PC-3 (cell line): Measurements from ENCODE around the gene BCAR3.

Source experiments
- EZH2 ChIP-seq: fragments of 300-600 bp; sonication (generic); IDR thresholded peaks from one replicate; pipeline ENCODE4 v1.6.1; 2017; ENCODE audit warnings: antibody characterized with exemption, mild to moderate bottlenecking, low read length; ENCODE audit not compliant: unreplicated experiment
- EZH2phosphoT487 ChIP-seq: fragments of 300-600 bp; sonication (generic); IDR thresholded peaks from 2 replicates; pipeline ENCODE4 v1.6.1; 2018; ENCODE audit warnings: mild to moderate bottlenecking, antibody characterized with exemption, low read length, borderline replicate concordance
- TF ChIP-seq, protein P1 (sequence below): fragments of 300-600 bp; sonication (generic); conservative IDR thresholded peaks from 2 replicates; pipeline ENCODE4 v1.5.1; 2017; ENCODE audit warnings: antibody characterized with exemption, low read depth, mild to moderate bottlenecking, low read length

DNA sequence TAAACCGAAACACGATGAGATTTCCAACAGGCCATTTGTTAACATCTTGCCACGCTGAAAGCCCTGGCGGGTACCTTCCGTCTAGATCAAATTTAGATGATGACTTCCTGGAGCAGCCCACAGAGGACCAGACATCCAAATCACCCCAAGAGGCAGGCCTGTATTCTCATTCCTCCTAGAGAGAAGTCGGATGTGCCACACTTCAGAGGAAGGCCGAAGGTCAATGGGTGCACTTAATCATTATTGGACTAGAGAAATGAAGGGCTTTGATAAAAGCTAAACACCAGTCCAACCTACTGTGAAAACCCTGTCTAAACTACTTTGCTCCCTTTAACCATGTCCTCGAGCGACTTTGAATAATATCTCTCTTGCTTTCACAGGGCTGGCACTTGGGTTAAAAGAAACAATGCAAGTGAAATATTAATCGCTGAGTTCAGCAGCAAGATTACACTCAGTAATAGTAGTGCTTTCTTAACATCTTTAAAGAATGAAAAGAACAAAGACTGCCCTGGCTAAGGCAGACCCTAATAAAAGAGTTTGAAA, 76.5 kb downstream of the BCAR3 start:
- TF ChIP-seq, protein P1, sequence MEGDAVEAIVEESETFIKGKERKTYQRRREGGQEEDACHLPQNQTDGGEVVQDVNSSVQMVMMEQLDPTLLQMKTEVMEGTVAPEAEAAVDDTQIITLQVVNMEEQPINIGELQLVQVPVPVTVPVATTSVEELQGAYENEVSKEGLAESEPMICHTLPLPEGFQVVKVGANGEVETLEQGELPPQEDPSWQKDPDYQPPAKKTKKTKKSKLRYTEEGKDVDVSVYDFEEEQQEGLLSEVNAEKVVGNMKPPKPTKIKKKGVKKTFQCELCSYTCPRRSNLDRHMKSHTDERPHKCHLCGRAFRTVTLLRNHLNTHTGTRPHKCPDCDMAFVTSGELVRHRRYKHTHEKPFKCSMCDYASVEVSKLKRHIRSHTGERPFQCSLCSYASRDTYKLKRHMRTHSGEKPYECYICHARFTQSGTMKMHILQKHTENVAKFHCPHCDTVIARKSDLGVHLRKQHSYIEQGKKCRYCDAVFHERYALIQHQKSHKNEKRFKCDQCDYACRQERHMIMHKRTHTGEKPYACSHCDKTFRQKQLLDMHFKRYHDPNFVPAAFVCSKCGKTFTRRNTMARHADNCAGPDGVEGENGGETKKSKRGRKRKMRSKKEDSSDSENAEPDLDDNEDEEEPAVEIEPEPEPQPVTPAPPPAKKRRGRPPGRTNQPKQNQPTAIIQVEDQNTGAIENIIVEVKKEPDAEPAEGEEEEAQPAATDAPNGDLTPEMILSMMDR, result no peak
- no peak for TF ChIP-seq EZH2
- TF ChIP-seq EZH2phosphoT487, result no peak
